Measurements from ENCODE around the gene CCDC138. TPM values are rescaled to one million over a fixed set of nuclear protein-coding genes. Genes with fewer than 3 reads are reported as not detected.

The CCDC138 gene
- total RNA-seq, 4 donors from 2014 or later = 2.0 to 4.0 (median 2.9) TPM

- 79 to 81% methylated on average over 8 of the region's 8 CpGs for WGBS, 2 donors
- intact Hi-C loops (cut with DNase I; ENCODE audit: low total_unique reads) = no loop called here
- no peak for DNase-seq (ENCODE audit: low spot score in 2 of 2)
Measured at GRCh38 chr2:108925735-108926134, 139.2 kb downstream of the CCDC138 start.

More at GRCh38 chr2:108925735-108926134, 139.2 kb downstream of the CCDC138 start:
- TF ChIP-seq POLR2A (IDR thresholded peaks at IDR 0.05) = no peak
- TF ChIP-seq, protein P1, sequence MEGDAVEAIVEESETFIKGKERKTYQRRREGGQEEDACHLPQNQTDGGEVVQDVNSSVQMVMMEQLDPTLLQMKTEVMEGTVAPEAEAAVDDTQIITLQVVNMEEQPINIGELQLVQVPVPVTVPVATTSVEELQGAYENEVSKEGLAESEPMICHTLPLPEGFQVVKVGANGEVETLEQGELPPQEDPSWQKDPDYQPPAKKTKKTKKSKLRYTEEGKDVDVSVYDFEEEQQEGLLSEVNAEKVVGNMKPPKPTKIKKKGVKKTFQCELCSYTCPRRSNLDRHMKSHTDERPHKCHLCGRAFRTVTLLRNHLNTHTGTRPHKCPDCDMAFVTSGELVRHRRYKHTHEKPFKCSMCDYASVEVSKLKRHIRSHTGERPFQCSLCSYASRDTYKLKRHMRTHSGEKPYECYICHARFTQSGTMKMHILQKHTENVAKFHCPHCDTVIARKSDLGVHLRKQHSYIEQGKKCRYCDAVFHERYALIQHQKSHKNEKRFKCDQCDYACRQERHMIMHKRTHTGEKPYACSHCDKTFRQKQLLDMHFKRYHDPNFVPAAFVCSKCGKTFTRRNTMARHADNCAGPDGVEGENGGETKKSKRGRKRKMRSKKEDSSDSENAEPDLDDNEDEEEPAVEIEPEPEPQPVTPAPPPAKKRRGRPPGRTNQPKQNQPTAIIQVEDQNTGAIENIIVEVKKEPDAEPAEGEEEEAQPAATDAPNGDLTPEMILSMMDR (IDR thresholded peaks at IDR 0.05) = no peak
- no peak overlapping the region for H3K4me3 ChIP-seq (ENCODE audit: low read depth, poor library complexity, severe bottlenecking)

Other genes with a start within 250 kb of the CCDC138 start
- gene RANBP2, start 67.3 kb upstream of the CCDC138 start, total RNA-seq = 10 to 100 TPM; 56.0 to 64.9 (median 60.5) TPM
- 1 to 10 TPM in 3 of 4 donors, under 1 TPM in 1; 0.72 to 7.1 (median 4.2) TPM for gene EDAR, start 202.4 kb downstream of the CCDC138 start, total RNA-seq

Measured in lower leg skin (tissue), 4 donors.